Osteoblast (primary cell): ENCODE results near the gene SARDH. TPM values are rescaled to one million over a fixed set of nuclear protein-coding genes. Genes with fewer than 3 reads are reported as not detected.

Experiments used
- DNase-seq: peaks from one replicate; pipeline ENCODE4 v3.0.0; 2011; ENCODE audit warnings: low spot score, mixed read lengths; ENCODE audit not compliant: insufficient read length; ENCODE audit errors: missing footprints
- H2AFZ ChIP-seq: 2 replicates; pipeline ENCODE4 v1.6.0; 2011; ENCODE audit warnings: mild to moderate bottlenecking, low read length
- H3K27ac ChIP-seq: 2 replicates; pipeline ENCODE4 v1.5.1; 2011; ENCODE audit warnings: mild to moderate bottlenecking, low read depth, low read length, moderate library complexity
- H3K27me3 ChIP-seq: 2 replicates; pipeline ENCODE4 v1.6.0; 2012; ENCODE audit warnings: mild to moderate bottlenecking, control low read depth, inconsistent platforms, low read length, moderate library complexity; ENCODE audit not compliant: insufficient read depth
- H3K36me3 ChIP-seq: 2 replicates; pipeline ENCODE4 v1.5.1; 2011; ENCODE audit warnings: mild to moderate bottlenecking, low read length, control low read depth, moderate library complexity; ENCODE audit not compliant: insufficient read depth
- H3K4me1 ChIP-seq: 2 replicates; pipeline ENCODE4 v1.5.1; 2011; ENCODE audit warnings: mild to moderate bottlenecking, low read length, control low read depth, moderate library complexity; ENCODE audit not compliant: insufficient read depth
- H3K4me2 ChIP-seq: 2 replicates; pipeline ENCODE4 v1.6.0; 2011; ENCODE audit warnings: mild to moderate bottlenecking, low read length; ENCODE audit not compliant: insufficient read depth
- H3K4me3 ChIP-seq: fragments of 200-600 bp; sonication (generic); 3 replicates; pipeline ENCODE4 v1.5.1; 2012; ENCODE audit warnings: mild to moderate bottlenecking, low read length, inconsistent platforms; ENCODE audit not compliant: insufficient read depth
- H3K79me2 ChIP-seq: 2 replicates; pipeline ENCODE4 v1.6.0; 2012; ENCODE audit warnings: mild to moderate bottlenecking, low read length, control low read depth, inconsistent platforms; ENCODE audit not compliant: insufficient read depth
- H3K9me3 ChIP-seq: 2 replicates; pipeline ENCODE4 v1.5.1; 2011; ENCODE audit warnings: low read depth, low read length, control low read depth
- H4K20me1 ChIP-seq: 2 replicates; pipeline ENCODE4 v1.6.0; 2012; ENCODE audit warnings: mild to moderate bottlenecking, low read length, control low read depth; ENCODE audit not compliant: insufficient read depth
- total RNA-seq: library from RNA; depleted of rRNA; stranded (reverse); fragments of >200 nt; gene quantifications from 2 replicates; pipeline ENCODE4 v1.2.3, GENCODE V29; 2012
- TF ChIP-seq, protein P1 (sequence below): IDR thresholded peaks from 2 replicates; pipeline ENCODE4 v1.5.1; 2011; ENCODE audit warnings: mild to moderate bottlenecking, low read depth, low read length, moderate library complexity; ENCODE audit errors: extremely low read depth

Gene SARDH
- total RNA-seq, 1 donor, result 5.4 TPM

GRCh38 chr9:133715295-133715865 lies 22.8 kb downstream of the SARDH start:
- Histone ChIP-seq H3K4me1 (peaks cover 38% of the 10 kb centered on the region), H2AFZ (peak overlapping the region; percentile 60), H3K4me2 (peak overlapping the region; percentile 68), H3K27ac (peak overlapping the region; percentile 93), H3K79me2 (no peaks in the 10 kb centered on the region), H3K9me3 (no peaks in the 10 kb centered on the region), H3K27me3 (no peaks in the 10 kb centered on the region), H3K36me3 (no peaks in the 10 kb centered on the region), H3K4me3 (peak overlapping the region; percentile 25), H4K20me1 (no peaks in the 10 kb centered on the region)
- peak; percentile 91 for DNase-seq
- TF ChIP-seq, protein P1, sequence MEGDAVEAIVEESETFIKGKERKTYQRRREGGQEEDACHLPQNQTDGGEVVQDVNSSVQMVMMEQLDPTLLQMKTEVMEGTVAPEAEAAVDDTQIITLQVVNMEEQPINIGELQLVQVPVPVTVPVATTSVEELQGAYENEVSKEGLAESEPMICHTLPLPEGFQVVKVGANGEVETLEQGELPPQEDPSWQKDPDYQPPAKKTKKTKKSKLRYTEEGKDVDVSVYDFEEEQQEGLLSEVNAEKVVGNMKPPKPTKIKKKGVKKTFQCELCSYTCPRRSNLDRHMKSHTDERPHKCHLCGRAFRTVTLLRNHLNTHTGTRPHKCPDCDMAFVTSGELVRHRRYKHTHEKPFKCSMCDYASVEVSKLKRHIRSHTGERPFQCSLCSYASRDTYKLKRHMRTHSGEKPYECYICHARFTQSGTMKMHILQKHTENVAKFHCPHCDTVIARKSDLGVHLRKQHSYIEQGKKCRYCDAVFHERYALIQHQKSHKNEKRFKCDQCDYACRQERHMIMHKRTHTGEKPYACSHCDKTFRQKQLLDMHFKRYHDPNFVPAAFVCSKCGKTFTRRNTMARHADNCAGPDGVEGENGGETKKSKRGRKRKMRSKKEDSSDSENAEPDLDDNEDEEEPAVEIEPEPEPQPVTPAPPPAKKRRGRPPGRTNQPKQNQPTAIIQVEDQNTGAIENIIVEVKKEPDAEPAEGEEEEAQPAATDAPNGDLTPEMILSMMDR, result no peak

- Histone ChIP-seq H3K4me1 (peaks cover 38% of the 10 kb centered on the region), H2AFZ (peak overlapping the region; percentile 60), H3K79me2 (no peaks in the 10 kb centered on the region), H3K4me2 (peak overlapping the region; percentile 68), H3K9me3 (no peaks in the 10 kb centered on the region), H3K27me3 (no peaks in the 10 kb centered on the region), H4K20me1 (no peaks in the 10 kb centered on the region), H3K36me3 (no peaks in the 10 kb centered on the region), H3K27ac (peak overlapping the region; percentile 93), H3K4me3 (peak overlapping the region; percentile 16)
- TF ChIP-seq, protein P1, result no peak
- DNase-seq, result peak; percentile 88
These were observed 23.4 kb downstream of the SARDH start for GRCh38 chr9:133714606-133715294.

- no peak overlapping the region for H2AFZ ChIP-seq
- DNase-seq, result no peak
- no peaks in the 10 kb centered on the region for H3K9me3 ChIP-seq
- H3K4me3 ChIP-seq, result no peak overlapping the region
- H3K27ac ChIP-seq, result no peak overlapping the region
- peaks cover 38% of the 10 kb centered on the region for H3K4me1 ChIP-seq
- H4K20me1 ChIP-seq, result no peaks in the 10 kb centered on the region
- no peaks in the 10 kb centered on the region for H3K36me3 ChIP-seq
- TF ChIP-seq, protein P1, result no peak
- no peaks in the 10 kb centered on the region for H3K79me2 ChIP-seq
- H3K27me3 ChIP-seq, result no peaks in the 10 kb centered on the region
- H3K4me2 ChIP-seq, result no peak overlapping the region
These were observed 24.1 kb downstream of the SARDH start for GRCh38 chr9:133713960-133714495.
